Effector CD8-positive, alpha-beta T cell (primary cell): ENCODE data around the gene CASS4.

Experiments
- DNase-seq: peaks from one replicate; lab custom pipeline; 2025; lab: John Stamatoyannopoulos, UW

The CASS4 gene

DNA sequence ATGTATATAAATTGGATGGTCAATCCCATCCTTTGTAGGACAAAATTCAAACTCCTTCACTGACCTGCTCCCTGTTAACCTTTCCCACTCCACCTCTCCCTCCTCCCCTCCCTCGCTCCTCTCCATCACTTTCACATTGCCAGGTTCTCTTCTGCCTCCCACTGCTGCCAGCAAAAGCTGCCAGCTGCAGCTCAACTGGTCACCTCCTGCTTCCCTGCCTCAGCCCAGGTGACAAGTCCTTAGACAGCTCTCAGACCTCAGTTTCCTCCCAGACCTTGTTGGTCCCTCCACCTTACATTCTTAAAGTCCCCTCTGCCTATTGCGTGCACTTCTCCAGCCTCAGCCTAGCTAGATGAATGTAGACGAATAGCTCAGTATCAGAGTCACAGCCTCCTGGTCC lies 33.1 kb downstream of the CASS4 start:
- no peak for DNase-seq

- no peak for DNase-seq
These were observed 33.5 kb downstream of the CASS4 start for GRCh38 chr20:56445540-56445939.

- no peak for DNase-seq
These were observed 35.2 kb downstream of the CASS4 start for GRCh38 chr20:56447227-56447626.

DNA sequence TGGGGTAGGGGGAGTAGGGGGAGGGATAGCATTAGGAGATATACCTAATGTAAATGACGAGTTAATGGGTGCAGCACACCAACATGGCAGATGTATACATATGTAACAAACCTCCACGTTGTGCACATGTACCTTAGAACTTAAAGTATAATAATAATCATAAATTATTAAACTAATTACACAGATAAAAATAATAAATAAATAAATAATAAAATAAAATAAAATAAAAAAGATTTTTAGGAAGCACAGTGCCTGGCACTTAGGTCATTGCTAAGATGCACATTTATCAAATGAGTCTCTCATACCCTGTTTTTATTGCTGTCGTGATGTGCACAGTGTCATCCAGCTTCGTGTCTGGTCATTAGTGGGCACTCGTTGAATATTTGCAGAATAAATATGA lies 37.4 kb downstream of the CASS4 start:
- no peak for DNase-seq

GRCh38 chr20:56451056-56451765 lies 39.2 kb downstream of the CASS4 start:
- DNase-seq = no peak

DNA sequence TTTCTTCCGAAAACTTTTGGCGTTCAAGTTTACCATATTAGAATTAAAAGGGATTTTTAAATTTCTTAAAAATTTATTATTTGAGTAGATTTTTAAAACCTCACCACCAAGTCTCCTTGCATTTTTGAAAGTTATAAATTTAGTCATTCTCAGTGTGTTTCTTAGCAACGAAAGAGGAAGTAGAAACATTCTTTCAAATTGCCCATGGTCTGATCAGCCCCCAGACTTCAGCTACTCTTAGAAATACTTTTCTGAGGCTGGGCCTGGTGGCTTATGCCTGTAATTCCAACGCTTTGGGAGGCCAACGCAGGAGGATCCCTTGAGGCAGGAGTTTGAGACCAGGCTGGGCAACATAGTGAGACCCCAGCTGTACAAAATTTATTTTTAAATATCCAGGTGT lies 41.3 kb downstream of the CASS4 start:
- no peak for DNase-seq

GRCh38 chr20:56454754-56455153 lies 42.7 kb downstream of the CASS4 start:
- DNase-seq = no peak

DNA sequence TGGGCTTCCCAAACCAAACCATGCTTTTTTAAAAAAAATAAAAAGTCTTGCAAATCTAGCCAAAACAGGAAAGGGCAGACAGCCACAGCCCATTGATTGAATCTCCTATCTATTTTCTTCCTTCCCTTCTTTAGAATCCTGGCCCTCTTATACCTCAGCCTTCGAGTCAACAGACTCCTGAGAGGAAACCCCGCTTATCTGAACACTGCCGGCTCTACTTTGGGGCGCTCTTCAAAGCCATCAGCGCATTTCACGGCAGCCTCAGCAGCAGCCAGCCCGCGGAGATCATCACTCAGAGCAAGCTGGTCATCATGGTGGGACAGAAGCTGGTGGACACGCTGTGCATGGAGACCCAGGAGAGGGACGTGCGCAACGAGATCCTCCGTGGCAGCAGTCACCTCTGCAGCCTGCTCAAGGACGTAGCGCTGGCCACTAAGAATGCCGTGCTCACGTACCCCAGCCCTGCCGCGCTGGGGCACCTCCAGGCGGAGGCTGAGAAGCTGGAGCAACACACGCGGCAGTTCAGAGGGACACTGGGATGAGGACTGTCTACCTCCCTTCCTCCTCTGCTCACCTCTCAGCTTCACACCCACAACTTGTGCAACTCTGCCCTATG lies 46.3 kb downstream of the CASS4 start:
- no peak for DNase-seq

DNA sequence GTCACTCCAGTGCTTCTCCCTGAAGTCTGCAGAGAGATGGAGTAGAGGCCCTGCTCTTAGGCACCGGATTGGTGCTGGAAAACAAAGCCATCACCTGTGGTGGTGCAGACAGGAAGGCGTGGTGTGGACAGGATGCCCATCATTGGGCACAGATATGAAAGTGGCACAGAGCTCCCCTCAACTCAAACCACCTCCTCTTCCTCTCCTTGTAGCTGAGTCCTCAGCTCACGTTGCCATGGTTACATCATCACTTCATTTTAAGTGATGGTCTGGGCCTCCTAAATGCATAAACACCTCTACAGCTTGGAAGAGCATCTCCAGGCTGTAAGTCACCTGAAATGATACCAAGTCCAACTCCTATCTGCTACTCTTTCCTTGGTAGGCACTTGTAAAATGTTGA lies 48.4 kb downstream of the CASS4 start:
- DNase-seq = no peak

DNA sequence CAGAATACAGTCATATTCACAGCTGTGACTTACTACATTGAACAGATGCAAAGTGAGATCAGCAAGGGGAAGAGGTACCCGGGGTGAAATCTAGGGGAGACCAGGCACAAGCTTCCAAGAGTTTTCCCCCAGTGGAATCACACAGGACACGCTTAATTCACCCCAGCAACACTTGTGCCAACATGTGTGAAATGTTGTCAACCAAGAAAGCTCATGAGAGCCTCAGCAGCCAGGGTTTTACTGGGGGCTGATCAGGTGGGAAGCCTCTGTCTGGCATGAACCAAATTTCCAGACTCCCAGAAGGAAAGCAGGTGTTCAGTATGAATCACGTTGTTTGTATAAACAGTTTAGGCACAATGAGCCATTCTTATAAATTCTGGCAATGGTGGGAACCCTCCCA lies 49.5 kb downstream of the CASS4 start:
- no peak for DNase-seq

GRCh38 chr20:56463428-56463827 lies 51.4 kb downstream of the CASS4 start:
- DNase-seq = no peak

DNA sequence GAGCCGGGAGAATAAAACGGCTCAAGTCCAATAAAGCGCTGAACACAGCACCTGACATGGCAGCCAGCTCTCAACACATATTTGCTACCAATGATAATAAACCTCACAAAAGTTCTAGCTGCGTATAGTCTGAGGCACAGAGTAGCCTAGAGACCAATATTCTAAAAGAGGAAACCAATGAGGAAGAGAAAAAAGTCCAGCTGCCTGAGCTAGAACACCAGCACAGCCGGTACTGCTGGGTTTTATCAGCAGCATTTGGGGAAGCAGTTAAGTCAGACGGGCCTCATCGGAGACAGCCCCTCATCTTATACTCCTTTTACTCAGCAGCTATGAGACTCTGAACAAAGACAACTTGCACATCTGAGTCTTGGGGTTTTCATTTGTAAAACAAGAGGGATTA lies 53.9 kb downstream of the CASS4 start:
- DNase-seq = no peak

GRCh38 chr20:56467968-56468315 lies 55.9 kb downstream of the CASS4 start:
- no peak for DNase-seq

- peak; percentile 94 for DNase-seq
These were observed 56.4 kb downstream of the CASS4 start, which contains the start of gene RTF2 for GRCh38 chr20:56468316-56469076. Gene RTF2, plus strand, starts transcription at chr20:56468627. Its CDS starts 71 bp downstream, at chr20:56468698.

DNA sequence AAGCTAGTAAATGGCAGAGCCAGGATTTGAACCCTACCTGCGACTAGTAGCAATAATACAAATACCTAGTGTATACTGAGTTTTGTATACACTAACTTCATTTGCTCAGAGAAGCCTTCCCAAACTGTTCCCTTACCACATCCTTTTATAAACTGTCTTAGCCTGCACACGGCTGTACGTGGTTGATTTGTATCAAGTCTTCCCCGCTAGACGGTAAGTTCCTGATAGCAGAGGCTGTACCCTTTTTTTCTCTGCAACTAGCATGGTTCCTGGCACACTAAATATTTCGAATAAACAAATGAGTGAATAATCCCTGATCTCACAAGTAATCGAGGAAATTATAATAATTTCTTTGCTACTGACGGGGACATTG lies 57.0 kb downstream of the CASS4 start:
- no peak for DNase-seq

DNA sequence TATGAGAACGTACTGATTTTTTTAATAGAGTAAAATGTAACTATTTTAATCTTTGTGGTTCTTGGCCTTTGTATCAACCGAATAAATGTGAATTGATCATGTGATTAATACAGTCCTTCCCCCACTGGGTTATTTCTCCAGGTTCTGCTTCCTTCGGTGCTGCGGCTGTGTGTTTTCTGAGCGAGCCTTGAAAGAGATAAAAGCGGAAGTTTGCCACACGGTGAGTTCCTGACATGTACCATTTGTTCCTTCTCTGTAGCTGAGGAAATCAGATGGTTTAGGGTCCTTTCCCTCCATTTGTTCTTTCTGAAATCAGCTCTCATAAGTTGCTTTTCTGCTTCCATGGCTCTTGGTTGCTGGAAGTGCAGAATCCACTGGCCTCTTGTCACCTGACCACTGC lies 71.9 kb downstream of the CASS4 start:
- no peak for DNase-seq

GRCh38 chr20:56487216-56487615 lies 75.2 kb downstream of the CASS4 start:
- DNase-seq = no peak

DNA sequence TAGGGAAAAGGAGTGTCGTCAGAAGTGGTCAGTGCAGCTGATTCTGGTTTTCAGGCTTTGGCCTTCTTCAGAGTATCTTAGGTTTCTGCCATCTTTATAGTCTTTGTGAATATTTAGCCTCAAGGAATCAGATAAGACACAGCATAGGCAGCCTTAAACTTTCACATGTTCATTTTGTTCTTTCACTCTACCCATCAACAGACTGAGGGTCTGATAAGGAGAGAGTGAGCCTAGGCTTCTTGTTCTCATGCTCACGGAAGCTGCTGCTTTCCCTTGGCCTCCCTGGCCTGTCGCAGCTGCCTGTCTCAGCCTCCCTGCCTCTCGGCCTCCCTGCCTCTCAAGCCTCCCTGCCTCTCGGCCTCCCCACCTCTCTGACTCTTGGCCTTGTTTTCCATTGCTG lies 76.5 kb downstream of the CASS4 start:
- DNase-seq = no peak

DNA sequence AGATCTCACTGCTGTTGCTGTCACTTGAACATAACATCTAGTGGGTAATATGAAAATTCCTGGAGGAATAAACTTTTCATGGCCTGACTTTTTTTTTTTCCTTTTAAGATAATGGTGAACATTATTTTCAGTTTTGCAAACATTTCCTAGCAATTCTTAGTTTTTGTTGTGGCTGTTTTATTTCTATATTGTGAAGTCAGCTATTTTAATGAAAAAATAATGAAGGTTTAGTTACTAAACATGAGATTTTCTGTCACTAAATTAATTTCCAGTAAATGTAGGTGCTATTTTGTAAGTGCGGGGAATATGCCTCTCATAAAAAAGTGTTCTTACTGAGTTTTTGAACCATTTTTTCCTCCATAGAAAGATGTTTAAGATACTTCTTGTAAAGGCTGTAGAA lies 89.1 kb downstream of the CASS4 start:
- no peak for DNase-seq

- no peak for DNase-seq
These were observed 91.9 kb downstream of the CASS4 start for GRCh38 chr20:56503916-56504315.

- DNase-seq = no peak
These were observed 92.4 kb downstream of the CASS4 start for GRCh38 chr20:56504373-56505005.

DNA sequence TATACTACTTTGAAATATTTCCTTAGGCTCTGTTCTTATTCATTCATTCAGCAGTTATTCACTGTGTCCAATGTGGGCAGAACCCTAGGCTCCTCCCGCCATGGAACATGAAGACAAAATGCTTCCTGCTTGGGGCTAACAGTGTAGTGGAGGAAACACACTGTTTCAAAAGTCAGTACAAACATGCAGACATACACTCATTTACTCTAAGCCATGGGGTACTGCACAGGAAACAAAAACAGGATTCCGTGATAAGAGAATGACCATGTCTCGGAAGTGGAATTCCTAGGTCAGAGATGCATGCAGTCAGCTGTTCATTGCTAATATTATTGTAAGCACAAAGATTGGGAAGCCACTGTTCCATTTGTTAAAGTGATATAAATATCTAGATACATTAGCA lies 94.0 kb downstream of the CASS4 start:
- DNase-seq = no peak
